COLO668 (cell line): ENCODE data around the gene SERBP1.
A peak's percentile ranks its signal among the peaks of the same experiment; 100 is the strongest.
"Not testable (repeated sequence)": the region's sequence is repeated elsewhere in the genome, so short reads cannot be mapped to it uniquely, and the experiment has no call there.

ENCODE experiments used
- DNase-seq: peaks from one replicate; lab custom pipeline; 2025; ENCODE audit not compliant: unreplicated experiment; lab: John Stamatoyannopoulos, UW

Gene SERBP1

GRCh38 chr1:67441183-67441582 is 11.0 kb upstream of the SERBP1 start:
- DNase-seq = peak; percentile 27

- no peak for DNase-seq
Observed at GRCh38 chr1:67440339-67440738, 10.1 kb upstream of the SERBP1 start.

- DNase-seq = no peak
Observed at GRCh38 chr1:67439277-67440029, 9.3 kb upstream of the SERBP1 start.

- DNase-seq = no peak
Observed at GRCh38 chr1:67437961-67438360, 7.8 kb upstream of the SERBP1 start.

GRCh38 chr1:67436511-67437055 is 6.4 kb upstream of the SERBP1 start:
- no peak for DNase-seq

DNA sequence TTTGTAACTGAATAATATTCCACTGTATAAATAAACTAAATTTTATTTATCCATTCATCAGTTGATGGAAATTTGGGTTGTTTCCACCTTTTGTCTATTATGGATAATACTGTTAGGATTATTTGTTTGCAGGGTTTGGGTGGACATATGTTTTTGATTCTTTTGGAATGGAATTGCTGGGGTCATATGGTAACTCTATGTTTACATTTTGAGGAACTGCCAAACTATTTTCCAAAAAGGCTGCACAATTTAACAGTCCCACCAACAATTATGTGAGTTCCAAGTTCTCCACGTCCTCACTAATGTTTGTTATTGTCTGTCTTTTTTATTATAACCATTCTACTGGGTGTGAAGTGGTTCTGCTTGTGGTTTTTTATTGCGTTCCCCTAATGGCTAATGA is 4.3 kb upstream of the SERBP1 start:
- DNase-seq = no peak

DNA sequence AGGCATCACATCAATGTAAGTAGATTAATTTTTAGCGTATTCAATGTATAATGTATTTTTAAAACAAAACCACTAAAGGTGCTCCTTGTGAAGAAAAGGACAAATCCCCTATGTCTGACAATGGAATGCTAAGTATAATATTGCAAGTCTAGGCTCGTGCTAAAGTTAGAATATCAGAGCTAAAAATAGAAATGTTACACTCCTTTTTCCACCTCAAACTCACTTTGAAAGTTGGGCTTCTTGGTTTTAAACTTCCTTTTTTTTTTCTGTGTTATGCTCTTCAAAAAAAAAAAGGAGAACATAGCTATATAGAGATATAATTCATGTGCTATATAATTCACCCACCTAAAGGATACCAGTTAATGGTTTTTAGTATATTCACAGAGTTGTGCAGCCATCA is 3.6 kb upstream of the SERBP1 start:
- no peak for DNase-seq

GRCh38 chr1:67432745-67433144 is 2.5 kb upstream of the SERBP1 start:
- no peak for DNase-seq

- DNase-seq = no peak
Observed at GRCh38 chr1:67431869-67432578, 1.8 kb upstream of the SERBP1 start.

DNA sequence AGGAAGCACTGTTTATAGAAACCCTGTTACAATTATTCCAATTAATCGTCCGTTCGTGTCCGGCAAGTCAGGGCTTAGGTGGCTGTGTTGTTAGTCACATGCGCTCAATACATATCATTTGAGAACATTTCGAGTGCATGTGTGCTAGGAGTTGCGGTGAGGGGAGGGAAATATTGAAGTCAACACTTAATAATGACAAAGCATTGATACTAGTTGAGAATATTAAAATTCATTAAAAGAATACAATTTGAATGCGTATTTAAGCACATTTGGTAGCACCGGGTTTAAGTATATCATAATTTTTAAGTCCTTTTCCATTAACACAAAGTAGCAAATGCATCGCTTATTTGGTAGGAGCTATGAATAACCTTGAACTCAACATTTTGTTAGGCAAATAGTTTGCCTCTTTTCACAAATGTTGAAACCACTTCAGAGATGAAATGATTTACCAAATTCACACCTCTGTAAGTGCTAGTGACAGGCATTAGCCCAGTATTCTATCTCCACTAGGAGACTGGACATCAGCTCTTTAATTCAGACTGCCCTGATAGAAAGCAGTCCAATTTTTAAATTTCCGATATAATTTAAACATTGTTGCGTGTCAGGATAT is 1.1 kb upstream of the SERBP1 start:
- no peak for DNase-seq

DNA sequence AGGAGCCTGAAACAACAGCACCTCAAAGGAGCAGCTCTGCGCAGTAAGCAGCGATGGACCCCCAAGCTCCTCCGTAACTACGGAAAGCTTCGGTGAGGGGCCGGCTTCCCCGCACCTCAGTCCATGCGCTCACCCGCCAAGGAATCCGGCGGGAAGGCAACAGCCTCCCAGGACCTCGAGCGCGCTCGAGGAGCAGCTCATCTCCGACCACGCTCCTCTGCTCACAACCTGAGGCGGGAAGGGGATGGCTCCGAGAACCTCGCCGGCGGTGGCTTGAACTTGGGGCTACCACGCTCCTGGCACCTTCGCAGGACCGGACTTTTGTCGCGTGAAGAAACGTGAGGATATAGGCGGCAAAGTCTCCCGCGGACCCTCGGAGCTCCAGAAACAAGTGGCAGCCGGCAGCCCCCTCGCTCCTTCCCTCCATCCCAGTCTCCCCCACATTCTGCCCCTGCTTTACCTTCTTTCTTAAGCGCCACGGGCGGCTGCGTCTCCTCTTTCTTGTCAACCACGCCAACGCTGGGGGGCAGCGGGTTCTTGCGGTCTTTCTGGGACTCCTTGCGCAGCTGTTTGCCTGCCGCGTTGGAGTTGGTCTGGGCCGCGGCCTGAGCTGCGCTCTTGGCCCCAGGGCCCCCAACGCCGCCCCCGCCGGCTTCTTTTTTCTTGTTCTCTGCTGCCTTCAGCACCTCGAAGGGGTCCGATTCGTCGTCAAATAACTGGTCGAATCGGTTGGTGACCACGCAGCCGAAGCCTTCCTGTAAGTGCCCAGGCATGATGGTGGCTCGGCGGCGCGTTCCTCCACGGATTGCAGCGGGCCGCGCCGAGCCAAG is 459 bp downstream of the SERBP1 start:
- DNase-seq = peak; percentile 69

DNA sequence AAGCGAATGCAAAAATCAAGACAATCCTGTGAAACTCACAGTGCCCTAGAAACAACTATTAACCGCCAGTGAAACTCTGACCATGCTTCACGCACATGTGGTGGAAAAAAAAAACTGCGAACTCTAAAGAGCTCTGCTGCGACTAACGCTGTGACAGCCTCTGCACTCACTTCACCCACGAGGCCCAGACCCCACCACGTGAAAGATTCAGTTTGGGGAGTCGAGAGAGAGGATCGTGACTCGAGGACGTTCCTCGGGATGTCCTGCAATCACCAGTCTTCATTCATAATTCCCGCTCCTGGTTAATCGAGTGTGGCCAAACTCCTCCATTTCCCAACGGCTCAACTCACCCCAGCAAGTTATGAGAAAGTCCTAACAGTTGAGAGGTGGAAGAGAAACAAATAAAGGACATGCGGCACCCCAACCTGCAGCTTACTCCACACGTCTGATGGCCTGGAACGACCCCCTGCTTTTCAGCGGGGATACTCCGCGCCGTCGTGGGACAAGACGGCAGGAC is 1.1 kb downstream of the SERBP1 start:
- DNase-seq = peak; percentile 58

DNA sequence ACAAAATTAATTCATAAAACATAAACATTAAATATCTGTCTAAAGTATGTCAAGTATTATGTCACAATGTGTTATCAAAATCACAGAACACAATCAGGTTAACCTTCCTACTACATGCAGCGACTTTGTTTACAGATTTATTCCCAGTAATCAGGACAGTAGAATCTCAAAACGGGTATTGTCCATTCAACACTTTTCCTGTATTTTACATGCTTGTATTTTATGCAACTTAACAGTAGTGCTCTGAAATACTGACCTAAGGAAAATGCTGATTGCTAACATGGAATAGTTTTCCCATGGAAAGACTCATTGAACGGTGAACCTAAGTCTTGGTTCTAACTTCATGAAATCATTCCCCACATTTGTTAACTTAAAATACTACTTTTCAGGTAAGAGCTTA is 2.3 kb downstream of the SERBP1 start:
- no peak for DNase-seq

GRCh38 chr1:67427465-67427864 is 2.7 kb downstream of the SERBP1 start:
- no peak for DNase-seq

DNA sequence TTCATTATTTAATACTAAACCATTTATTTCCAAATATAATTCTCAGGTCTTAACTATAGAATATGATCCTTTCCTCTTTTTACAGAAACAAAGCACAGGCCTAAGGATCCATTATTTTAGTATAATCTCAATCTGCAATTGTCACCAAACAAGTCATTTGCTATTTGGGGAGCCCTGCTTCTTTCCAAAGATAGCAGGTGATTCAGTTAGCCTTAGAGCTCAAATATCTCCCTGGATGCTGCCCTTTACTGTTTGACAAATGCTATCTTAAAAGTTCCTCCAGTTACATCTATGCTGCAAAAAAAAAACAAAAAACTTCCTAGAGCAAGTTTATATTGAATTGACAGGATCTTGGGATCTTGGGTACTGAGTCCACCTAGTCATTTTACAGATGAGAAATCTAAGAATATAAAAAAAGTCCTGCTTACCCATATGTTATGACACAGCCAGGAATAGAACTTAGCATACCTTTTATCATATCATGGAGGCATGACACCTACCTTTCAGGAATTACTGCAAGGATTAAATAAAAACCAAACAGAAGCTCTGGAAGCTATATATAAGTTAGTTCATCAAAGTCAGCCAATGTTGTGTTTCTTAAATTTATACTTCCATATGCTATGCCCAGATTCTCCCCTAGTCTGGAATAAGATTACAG is 9.2 kb downstream of the SERBP1 start:
- no peak for DNase-seq

DNA sequence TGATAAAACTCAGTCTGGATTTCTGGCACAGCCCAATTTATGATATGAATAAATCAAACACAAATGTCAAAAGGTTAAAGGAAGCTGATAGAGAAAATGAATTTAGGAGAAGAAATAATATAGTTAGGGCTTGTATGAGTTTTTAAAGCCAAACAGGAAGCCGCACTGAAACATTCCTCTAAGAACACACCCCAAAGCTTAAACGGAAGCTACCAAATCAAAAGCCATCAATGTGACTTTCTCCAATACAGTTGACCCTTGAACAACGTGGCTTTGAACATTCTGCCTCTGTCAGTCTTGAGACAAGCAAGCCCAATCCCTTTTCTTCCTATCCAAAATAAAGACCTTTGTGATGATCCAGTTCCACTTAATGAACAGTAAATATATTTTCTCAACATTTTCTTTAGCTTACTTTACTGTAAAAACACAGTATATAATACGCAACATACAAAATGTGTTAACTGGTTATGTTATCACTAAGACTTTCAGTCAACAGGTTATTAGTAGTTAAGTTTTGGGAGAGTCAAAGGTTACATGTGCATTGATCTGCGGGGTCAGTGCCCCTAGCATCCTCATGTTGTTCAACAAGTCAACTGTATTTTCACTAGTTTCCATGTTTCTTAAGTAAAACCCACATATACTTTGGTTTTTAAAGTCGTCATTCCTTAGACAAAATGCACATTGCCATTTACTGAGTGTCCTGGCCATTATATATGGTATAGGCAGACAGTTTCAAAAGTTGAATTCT is 11.2 kb downstream of the SERBP1 start:
- no peak for DNase-seq

GRCh38 chr1:67417733-67418132 is 12.5 kb downstream of the SERBP1 start:
- DNase-seq = not testable (repeated sequence)

- DNase-seq = no peak
Observed at GRCh38 chr1:67415041-67415440, 15.2 kb downstream of the SERBP1 start.

GRCh38 chr1:67414574-67414973 is 15.6 kb downstream of the SERBP1 start:
- DNase-seq = no peak

GRCh38 chr1:67413101-67413500 is 17.1 kb downstream of the SERBP1 start:
- not testable (repeated sequence) for DNase-seq
